ENCODE data around the gene GBA2.

Gene GBA2

DNA sequence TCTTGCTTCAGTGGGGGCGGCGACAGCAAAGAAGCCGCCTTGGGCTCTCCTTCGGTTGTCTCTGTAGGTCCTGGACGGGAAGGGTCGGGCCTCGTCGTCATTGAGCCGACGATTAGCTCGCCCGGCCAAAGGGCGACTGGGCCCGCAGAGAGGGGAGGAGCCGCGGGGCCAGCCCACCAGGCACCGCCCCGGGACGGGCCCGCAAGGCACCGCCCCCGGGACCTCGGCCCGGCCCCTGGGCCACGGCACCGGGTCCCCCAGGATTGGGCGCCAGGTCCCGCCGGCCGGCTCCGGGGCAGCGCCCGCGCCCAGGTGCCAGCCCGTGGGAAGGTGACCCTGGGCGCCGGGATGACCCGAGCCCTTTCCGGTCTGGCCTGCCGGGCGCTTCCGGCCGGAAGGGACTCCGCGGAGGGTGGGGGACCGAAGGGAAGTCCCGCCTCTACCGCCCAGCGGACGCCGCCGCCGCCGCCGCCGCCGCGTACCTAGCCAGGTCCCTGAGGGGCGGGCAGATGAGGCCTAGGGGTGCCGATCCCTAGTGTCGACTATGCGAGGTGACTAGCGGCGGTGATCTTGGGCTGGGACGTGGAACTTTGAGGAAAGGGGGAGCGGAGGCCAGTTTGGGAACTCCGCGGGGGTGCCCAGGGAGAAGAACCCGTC, at the start of gene GBA2, which contains the start of gene RGP1:
Gene GBA2, minus strand, starts transcription at position 371 of the 657 bp plus-strand sequence. CDS start 524 bp downstream, outside the sequence.
Gene RGP1, plus strand, starts transcription at position 430 of the 657 bp plus-strand sequence. CDS start 469 bp downstream, outside the sequence.
- TF ChIP-seq, protein P1, sequence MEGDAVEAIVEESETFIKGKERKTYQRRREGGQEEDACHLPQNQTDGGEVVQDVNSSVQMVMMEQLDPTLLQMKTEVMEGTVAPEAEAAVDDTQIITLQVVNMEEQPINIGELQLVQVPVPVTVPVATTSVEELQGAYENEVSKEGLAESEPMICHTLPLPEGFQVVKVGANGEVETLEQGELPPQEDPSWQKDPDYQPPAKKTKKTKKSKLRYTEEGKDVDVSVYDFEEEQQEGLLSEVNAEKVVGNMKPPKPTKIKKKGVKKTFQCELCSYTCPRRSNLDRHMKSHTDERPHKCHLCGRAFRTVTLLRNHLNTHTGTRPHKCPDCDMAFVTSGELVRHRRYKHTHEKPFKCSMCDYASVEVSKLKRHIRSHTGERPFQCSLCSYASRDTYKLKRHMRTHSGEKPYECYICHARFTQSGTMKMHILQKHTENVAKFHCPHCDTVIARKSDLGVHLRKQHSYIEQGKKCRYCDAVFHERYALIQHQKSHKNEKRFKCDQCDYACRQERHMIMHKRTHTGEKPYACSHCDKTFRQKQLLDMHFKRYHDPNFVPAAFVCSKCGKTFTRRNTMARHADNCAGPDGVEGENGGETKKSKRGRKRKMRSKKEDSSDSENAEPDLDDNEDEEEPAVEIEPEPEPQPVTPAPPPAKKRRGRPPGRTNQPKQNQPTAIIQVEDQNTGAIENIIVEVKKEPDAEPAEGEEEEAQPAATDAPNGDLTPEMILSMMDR (IDR thresholded peaks at IDR 0.05; ENCODE audit: control extremely low read depth, extremely low read depth, low read depth, missing control alignments): no peak
- CTCF ChIA-PET: interaction anchor here (0.8 to 13.3 kb wide), 21 partner anchors 8 to 145 kb away, joined by 3 to 134 read pairs (median 4); partner anchors contain the start of genes CCDC107, CREB3, HINT2 and RMRP
- DNase-seq (ENCODE audit: extremely low spot score): peak; percentile 87
- POLR2A ChIA-PET: interaction anchor here (1.6 to 3.1 kb wide), 3 partner anchors 10 to 20 kb away, joined by 4 to 20 read pairs (median 9); partner anchors contain the start of genes CREB3 and TLN1

DNA sequence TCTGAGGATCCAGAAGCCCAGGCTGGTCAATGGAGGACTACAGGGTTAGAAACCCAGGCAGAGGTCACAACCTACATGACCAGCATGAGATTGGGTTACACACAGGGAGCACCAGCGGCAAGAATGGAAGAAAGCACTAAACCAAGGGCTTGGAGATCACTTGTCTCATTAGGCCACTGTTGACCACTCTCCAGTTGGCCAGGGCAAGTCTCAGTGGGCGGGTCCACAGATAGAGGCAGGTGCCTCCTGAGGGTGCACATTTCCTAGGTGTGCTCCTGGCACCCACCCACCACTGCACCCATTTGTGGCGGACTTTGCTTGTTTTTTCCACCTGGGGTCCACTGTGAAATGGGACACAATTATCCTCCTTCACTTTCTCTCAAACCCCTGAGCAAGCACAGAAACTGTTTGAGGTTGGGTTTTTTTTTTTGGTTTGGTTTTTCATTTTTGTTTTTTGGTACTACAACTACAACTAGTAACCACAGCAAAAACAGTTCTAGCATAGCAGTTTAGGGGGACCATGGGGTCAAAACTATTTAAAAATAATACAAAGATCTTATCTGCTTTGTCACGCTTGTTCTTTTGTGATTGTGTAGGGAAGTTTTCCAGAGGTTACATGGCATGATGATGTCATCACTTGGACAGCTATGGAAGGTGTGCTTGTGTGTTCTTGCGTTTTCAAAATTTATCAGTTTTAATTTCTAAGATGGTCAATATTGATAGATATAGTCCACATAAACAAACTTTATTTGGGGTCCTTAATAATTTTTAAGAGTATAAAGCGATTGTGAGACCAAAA, 48.5 kb upstream of the GBA2 start:
- ChIA-PET CTCF (interaction anchor here (0.7 to 13.0 kb wide), 8 partner anchors 8 to 100 kb away, joined by 3 to 72 read pairs (median 8); partner anchors contain the start of genes HINT2 and SPAG8), POLR2A (interaction anchor here (0.5 kb wide), 1 partner anchor 1955 kb away, joined by 8 read pairs; no protein-coding TSS in a partner anchor)
- no peak for DNase-seq (ENCODE audit: extremely low spot score)
- TF ChIP-seq, protein P1 (IDR thresholded peaks at IDR 0.05; ENCODE audit: control extremely low read depth, extremely low read depth, low read depth, missing control alignments): no peak

DNA sequence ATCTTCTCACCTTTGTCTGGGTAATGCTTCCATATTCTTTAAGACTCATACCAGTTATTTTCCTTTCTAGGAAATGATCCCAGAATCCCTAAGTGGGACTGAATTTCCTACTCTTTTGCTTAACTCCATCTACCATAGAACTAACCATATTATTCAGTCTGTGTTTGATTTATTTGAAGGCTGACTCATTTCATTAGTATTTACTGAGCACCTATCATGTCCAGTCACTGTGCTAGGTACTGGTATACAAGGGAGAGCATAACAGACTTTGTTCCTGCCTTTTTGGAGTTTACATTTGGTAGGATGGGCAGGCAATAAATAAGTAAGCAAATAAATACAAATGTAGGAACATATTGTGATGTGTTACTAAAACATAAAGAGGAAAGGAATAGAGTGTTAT, 46.7 kb upstream of the GBA2 start:
- ChIA-PET POLR2A (no interaction called here), CTCF (interaction anchor here (3.3 to 7.0 kb wide), 2 partner anchors 16 to 30 kb away, joined by 12 to 47 read pairs; partner anchors contain the start of genes HINT2 and SPAG8)
- TF ChIP-seq, protein P1 (IDR thresholded peaks at IDR 0.05; ENCODE audit: control extremely low read depth, extremely low read depth, low read depth, missing control alignments): no peak
- no peak for DNase-seq (ENCODE audit: extremely low spot score)

DNA sequence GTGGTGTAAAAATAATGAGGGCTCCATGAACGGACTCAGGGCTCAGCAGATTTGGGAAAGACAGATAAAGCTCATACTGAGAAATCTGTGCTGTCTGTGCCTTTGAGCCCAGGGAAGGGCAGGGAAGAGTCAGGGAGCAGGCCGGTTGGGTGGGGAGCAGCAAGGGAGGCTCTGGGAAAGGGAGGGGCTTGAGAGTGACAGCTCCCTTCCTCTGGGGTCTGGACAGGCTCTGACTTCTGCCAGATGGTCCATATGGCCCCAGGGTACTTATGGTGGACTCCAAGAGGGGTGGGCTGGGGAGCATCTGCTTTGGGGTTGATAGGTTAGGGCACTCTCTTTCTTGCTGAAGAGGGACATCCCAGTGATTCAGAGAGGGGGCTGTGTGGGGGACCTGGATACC, 44.4 kb upstream of the GBA2 start:
- ChIA-PET CTCF (interaction anchor here (1.3 to 2.4 kb wide), 4 partner anchors 19 to 89 kb away, joined by 4 to 9 read pairs (median 8); partner anchors contain the start of gene SPAG8), POLR2A (no interaction called here)
- TF ChIP-seq, protein P1 (IDR thresholded peaks at IDR 0.05; ENCODE audit: control extremely low read depth, extremely low read depth, low read depth, missing control alignments): no peak
- no peak for DNase-seq (ENCODE audit: extremely low spot score)

DNA sequence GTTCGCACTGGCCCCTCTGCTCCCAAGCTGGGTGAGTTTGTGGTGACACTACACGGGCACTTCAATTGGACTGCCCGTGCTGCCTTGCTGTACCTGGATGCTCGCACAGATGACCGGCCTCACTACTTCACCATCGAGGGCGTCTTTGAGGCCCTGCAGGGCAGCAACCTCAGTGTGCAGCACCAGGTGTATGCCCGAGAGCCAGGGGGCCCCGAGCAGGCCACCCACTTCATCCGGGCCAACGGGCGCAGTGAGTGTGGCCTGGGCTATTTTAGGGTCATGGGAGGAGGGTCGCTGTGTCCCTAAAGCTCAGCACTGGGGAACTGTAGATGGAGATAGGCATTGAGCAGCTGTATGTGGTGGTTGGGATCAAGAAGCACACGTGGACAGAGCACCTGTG, 43.8 kb upstream of the GBA2 start:
- POLR2A ChIA-PET: no interaction called here
- CTCF ChIA-PET: interaction anchor here (1.3 to 2.4 kb wide), 4 partner anchors 19 to 89 kb away, joined by 4 to 9 read pairs (median 8); partner anchors contain the start of gene SPAG8
- TF ChIP-seq, protein P1 (IDR thresholded peaks at IDR 0.05; ENCODE audit: control extremely low read depth, extremely low read depth, low read depth, missing control alignments): no peak

More for the DNA sequence above, 43.8 kb upstream of the GBA2 start:
- DNase-seq (ENCODE audit: extremely low spot score): no peak
